Motor neuron (in vitro differentiated cells): ENCODE results near the gene MAN2B2. TPM values are rescaled to one million over a fixed set of nuclear protein-coding genes. Genes with fewer than 3 reads are reported as not detected.
"Not testable (repeated sequence)": the region's sequence is repeated elsewhere in the genome, so short reads cannot be mapped to it uniquely, and the experiment has no call there.

Source experiments
- ATAC-seq, 8 experiments: fragments of 200-7000 bp; cut with Tn5 transposase; replicated peaks in 6 of 8; 2 replicates each; pipeline ENCODE4 v1.8.0; 2021; ENCODE audit warnings: mild to moderate bottlenecking in 8 of 8, moderate library complexity in 8 of 8
- H3K27ac ChIP-seq, 2 donors: fragments of 250-450 bp; sonication (Bioruptor Pico); 2 replicates each; pipeline ENCODE4 v1.9.0; 2021; ENCODE audit warnings: antibody characterized with exemption in 2 of 2, mild to moderate bottlenecking in 2 of 2, moderate library complexity in 1 of 2
- H3K4me1 ChIP-seq, 2 donors: fragments of 250-450 bp; sonication (Bioruptor Pico); replicated peaks in 1 of 2; 2 replicates each; pipeline ENCODE4 v1.6.1; 2021; ENCODE audit warnings: antibody characterized with exemption in 2 of 2, mild to moderate bottlenecking in 2 of 2, moderate library complexity in 1 of 2
- H3K4me3 ChIP-seq, 5 donors: fragments of 250-450 bp; sonication (Bioruptor Pico); 2 replicates each; pipeline ENCODE4 v1.9.0; 2021; ENCODE audit warnings: antibody characterized with exemption in 5 of 5, mild to moderate bottlenecking in 5 of 5, moderate library complexity in 4 of 5
- WGBS, 10 experiments: fragments of 450-650 bp; shearing (Covaris generic); methylation state at CpG; one replicate each; pipeline ENCODE4 v1.0.0; 2022; 5-methylcytosine and 5-hydroxymethylcytosine counted together
- in situ Hi-C, 9 experiments: fragments of 400-800 bp; cut with MboI; loops; one replicate each; pipeline ENCODE4 v1.15.0; 2021; ENCODE audit warnings: low sequenced_read_pairs in 9 of 9, low pct_unique_long_range_greater_than_20kb in 2 of 9; ENCODE audit not compliant: unreplicated experiment in 9 of 9
- total RNA-seq, 8 experiments: library from RNA; unstranded; fragments of 300-600 nt; gene quantifications; 2 replicates each; pipeline versions ENCODE4 v1.2.3 to v1.2.4, GENCODE V29; 2022

Gene MAN2B2
- total RNA-seq, 8 experiments from 2014 or later, result 4.0 to 36.3 (median 12.2) TPM

DNA sequence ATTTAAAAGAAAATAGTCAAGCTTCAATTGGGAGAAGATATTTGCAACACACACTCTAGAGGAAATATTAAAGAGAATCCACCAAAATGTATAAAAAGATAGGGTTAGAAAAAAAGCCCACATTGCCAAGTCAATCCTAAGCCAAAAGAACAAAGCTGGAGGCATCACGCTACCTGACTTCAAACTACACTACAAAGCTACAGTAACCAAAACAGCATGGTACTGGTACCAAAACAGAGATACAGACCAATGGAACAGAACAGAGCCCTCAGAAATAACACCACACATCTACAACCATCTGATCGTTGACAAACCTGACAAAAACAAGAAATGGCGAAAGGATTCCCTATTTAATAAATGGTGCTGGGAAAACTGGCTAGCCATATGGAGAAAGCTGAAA is 79.2 kb downstream of the MAN2B2 start:
- in situ Hi-C loops, H3K27ac ChIP-seq, ATAC-seq, H3K4me1 ChIP-seq, H3K4me3 ChIP-seq: not testable (repeated sequence)
- 100% methylated on average over 1 of the region's 3 CpGs; no CpG with 5 or more reads in 7 of the 10 experiments for WGBS, 10 experiments

DNA sequence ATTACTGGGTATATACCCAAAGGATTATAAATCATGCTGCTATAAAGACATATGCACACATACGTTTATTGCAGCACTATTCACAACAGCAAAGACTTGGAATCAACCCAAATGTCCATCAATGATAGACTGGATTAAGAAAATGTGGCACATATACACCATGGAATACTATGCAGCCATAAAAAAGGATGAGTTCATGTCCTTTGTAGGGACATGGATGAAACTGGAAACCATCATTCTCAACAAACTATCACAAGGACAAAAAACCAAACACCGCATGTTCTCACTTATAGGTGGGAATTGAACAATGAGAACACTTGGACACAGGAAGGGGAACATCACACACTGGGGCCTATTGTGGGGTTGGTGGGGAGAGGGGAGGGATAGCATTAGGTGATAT is 80.3 kb downstream of the MAN2B2 start:
- H3K4me1 ChIP-seq, ATAC-seq, H3K4me3 ChIP-seq, in situ Hi-C loops, H3K27ac ChIP-seq: not testable (repeated sequence)
- WGBS, 10 experiments, result no CpG with 5 or more reads among the region's 2 CpGs

DNA sequence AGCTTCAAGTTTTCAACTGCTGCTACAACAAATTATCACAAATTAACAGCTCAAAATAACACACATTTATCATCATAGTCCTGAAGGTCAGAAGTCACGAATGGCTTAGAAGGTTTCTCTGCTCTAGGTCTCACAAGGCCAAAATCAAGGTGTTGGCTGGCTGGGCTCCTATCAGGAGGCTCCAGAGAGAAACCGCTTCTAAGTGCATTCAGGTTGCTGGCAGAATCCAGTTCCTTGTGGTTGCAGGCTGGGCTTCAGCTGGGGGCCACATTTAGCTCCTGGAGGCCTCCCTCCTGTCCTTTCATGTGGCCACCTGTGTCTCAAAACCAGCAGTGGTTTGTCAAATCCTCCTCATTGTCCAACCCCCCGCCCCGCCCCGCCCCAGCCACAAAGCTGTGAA is 80.9 kb downstream of the MAN2B2 start:
- no peak overlapping the region for H3K4me3 ChIP-seq
- no peak overlapping the region for H3K27ac ChIP-seq
- 20 to 100% (median 80%) methylated on average over 1 to 2 of the region's 5 CpGs; no CpG with 5 or more reads in 3 of the 10 experiments for WGBS, 10 experiments
- in situ Hi-C loops, result no loop called here
- H3K4me1 ChIP-seq, result no peaks in the 10 kb centered on the region
- ATAC-seq, result no peak

DNA sequence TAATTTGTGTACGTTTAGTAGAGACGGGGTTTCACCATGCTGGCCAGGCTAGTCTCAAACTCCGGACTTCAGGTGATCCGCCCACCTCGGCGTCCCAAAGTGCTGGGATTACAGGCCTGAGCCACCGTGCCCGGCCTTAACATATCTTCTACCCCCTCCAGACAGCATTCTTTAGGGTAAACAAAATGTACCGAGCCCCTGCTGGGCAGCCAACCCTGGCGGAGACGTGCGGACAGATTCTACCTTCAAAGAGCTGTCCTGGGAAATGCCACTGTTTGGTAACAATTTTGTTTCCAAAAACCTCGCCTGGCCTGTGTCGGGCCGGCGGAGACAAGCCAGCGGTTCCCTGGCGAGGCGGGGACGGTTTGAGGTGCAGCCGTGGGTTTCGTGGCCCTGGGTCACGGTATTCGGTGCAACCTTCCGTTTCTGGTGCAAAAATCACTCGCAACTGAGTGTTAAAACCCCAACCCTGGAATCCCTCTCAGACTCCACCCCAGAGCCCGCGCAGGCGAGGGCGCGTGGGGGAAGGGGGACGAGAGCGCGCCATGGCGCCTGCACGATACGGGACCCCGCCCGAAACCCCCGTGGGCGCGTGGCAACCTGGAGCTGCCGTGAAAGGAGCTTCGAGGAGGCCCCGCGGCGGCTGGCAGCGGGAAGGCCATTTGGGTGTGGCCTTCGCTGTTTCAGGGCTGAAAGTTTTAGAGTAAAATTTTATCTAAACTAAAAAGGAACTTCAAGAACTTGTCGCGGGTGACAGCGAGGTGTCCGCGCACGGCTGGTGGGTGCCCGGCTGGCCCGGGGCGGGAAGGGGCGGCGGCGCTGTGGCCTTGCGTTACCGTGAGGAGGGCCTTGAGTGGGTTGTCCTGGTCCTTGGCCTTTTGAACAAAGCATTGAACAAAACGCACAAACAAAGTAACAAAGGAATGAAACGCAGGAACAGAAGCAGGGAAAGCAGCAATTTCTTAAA is 82.5 kb downstream of the MAN2B2 start:
- in situ Hi-C loops, result no loop called here
- no peak for ATAC-seq
- Histone ChIP-seq H3K4me3 (no peak overlapping the region), H3K27ac (no peak overlapping the region), H3K4me1 (no peaks in the 10 kb centered on the region)
- 58 to 96% (median 80%) methylated on average over 1 to 25 of the region's 65 CpGs; no CpG with 5 or more reads in 1 of the 10 experiments for WGBS, 10 experiments

DNA sequence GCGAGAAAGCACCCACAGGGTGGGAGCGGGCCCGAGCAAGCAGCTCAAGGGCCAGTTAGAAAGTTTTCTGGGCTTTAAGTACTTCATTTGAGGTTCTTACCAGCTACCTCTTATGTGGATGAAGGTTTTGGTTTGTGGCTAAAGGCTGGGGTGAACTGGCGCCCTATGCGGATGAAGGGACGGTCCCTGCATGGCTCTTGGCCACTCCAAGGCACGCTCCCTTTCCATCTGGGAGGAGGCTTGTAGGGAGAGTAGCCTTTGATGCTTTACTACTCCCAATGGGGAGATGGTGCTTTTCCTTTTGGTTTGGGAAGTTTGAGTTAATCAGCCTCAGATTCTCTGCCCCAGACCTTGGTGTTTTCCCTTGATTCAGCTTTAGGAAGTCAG is 83.2 kb downstream of the MAN2B2 start:
- H3K27ac ChIP-seq, result no peak overlapping the region
- ATAC-seq, result peak in 2 of 8 experiments; percentile 26 to 53
- in situ Hi-C loops, result no loop called here
- H3K4me3 ChIP-seq, result no peak overlapping the region
- 76 to 93% (median 87%) methylated on average over 3 to 6 of the region's 7 CpGs; no CpG with 5 or more reads in 6 of the 10 experiments for WGBS, 10 experiments
- no peaks in the 10 kb centered on the region for H3K4me1 ChIP-seq

DNA sequence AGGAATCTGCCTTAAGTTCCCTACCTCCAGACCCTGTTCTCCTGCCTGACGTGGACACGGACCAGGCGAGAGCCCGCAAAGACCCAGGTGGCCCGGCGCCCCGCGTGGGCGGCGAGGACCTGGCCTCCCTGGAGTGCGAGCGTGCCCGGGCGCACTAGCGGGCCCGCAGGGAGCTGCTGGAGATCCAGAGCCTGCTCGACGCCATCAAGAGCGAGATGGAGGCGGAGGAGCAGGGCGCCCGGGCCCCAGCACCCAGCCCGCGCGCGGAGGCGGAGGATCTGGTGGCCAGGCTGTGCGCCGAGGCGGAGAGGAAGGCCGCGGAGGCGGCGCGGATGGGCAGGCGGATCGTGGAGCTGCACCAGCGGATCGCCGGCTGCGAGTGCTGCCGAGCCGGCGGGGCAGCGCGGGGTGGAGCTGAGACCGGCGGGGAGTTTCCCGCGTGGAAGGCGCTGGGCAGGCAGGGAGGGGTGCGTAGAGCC is 83.6 kb downstream of the MAN2B2 start:
- in situ Hi-C loops, result no loop called here
- WGBS, 10 experiments, result 2 to 100% (median 31%) methylated on average over 1 to 31 of the region's 52 CpGs; no CpG with 5 or more reads in 4 of the 10 experiments

DNA sequence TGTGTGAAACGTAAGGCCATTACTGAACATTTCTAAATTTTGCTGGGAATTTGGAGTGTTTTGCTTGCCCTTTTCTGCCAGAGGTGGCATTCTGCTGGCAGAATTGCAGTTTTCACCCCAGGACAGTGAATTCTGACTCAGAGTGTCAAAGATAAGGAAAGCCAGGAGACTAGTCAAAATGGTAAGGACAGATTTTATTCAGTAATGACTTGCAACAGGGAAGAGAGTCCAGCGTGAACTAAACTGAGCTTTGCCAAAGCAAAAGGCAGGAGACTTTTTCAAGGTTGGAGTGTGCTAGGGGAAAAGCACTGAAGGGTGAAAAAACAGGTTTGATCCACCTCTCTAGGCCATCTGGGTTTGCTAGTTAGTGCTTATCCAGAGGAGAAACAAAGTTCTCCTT is 84.9 kb downstream of the MAN2B2 start:
- in situ Hi-C loops, result no loop called here
- WGBS, 10 experiments, result 75 to 100% (median 89%) methylated on average over 1 to 2 of the region's 2 CpGs; no CpG with 5 or more reads in 1 of the 10 experiments
- no peaks in the 10 kb centered on the region for H3K4me1 ChIP-seq
- H3K4me3 ChIP-seq, result no peak overlapping the region
- no peak overlapping the region for H3K27ac ChIP-seq
- no peak for ATAC-seq

More for the DNA sequence above, 83.6 kb downstream of the MAN2B2 start:
- ATAC-seq, result peak in 3 of 8 experiments; percentile 77 to 86 (median 84)
- Histone ChIP-seq H3K27ac (no peak overlapping the region), H3K4me3 (no peak overlapping the region), H3K4me1 (no peaks in the 10 kb centered on the region)

DNA sequence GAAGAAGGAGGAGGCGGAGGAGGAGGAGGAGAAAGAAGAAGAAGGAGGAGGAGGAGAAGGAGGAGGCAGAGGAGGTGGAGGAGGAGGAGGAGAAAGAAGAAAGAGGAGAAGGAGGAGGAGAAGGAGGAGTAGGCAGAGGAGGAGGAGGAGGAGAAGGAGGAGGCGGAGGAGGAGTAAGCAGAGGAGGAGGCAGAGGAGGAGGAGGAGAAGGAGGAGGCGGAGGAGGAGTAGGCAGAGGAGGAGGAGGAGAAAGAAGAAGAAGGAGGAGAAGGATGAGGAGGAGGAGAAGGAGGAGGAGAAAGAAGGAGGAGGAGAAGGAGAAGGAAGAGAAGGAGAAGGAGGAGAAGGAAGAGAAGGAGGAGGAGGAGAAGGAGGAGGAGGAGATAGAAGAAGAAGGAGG is 85.4 kb downstream of the MAN2B2 start:
- H3K27ac ChIP-seq, result no peak overlapping the region
- no peak for ATAC-seq
- H3K4me1 ChIP-seq, result no peaks in the 10 kb centered on the region
- 60% methylated on average over 1 of the region's 3 CpGs; no CpG with 5 or more reads in 9 of the 10 experiments for WGBS, 10 experiments
- H3K4me3 ChIP-seq, result no peak overlapping the region
- in situ Hi-C loops, result no loop called here

DNA sequence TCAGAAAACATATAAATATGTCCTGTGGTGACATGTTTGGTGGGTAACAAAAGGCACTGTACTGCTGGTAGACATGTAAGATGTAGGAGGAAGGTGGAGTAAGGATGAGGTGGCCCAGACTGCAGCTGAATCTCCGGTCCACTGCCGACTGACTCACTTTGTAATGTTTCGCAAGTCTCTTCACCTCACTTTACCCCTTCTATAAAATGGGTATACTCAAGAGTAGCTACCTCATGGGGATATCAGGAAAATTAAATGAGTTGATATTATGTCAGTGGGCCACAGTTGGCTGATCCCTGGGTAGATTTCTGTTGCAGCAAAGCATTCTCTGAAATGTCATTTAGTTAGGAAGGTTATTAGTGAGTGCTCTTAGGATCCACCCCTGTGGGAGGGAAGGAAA is 87.6 kb downstream of the MAN2B2 start:
- WGBS, 10 experiments, result 74 to 100% (median 87%) methylated on average over 1 to 3 of the region's 3 CpGs; no CpG with 5 or more reads in 4 of the 10 experiments
- ATAC-seq, result no peak

DNA sequence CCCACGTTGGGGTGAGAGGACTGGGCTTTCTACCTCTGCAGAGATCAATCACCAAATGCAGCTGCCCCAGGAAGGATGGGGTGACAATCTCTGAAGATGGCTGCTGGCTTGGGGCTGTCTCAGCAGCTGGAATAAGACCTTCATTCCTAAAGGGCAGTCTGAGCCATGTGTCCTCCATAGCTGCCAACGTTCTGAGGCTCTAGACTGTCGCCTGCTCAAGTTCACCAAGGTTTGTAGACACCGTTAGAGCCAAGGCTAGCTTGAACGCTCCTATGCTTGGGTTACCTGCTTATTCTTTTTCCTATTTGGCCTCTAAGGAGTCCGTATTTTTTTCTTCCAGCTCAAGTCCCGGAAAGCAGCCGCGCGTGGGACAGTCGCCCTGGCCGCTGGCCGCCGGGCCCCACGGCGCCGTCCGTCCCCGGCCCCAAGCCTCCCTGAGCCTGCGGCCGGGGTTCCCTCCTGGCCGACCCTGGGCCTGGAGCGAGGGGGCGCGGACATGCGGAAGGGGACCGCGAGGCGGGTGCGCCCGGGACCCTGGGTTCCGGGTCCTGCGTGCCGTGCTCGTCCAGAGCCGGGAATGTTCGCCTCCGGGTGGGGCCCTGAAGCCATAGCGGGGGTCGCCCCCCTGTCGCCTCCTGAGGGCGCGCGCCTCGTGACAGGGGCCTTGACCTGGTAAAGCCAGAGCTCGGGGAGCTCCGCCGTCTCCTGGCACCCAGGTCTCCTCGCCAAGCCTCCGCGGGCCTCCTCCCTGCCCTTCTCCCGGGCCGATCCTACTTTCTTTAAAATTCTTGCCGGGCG is 88.8 kb downstream of the MAN2B2 start:
- no peak overlapping the region for H3K4me3 ChIP-seq
- in situ Hi-C loops, result no loop called here
- ATAC-seq, result peak in 6 of 8 experiments; percentile 16 to 74 (median 45)
- 0 to 82% (median 34%) methylated on average over 2 to 14 of the region's 55 CpGs; no CpG with 5 or more reads in 2 of the 10 experiments for WGBS, 10 experiments
- no peaks in the 10 kb centered on the region for H3K4me1 ChIP-seq
- no peak overlapping the region for H3K27ac ChIP-seq

More for the DNA sequence above, 87.6 kb downstream of the MAN2B2 start:
- H3K4me1 ChIP-seq, result no peaks in the 10 kb centered on the region
- H3K27ac ChIP-seq, result no peak overlapping the region
- H3K4me3 ChIP-seq, result no peak overlapping the region
- in situ Hi-C loops, result no loop called here

DNA sequence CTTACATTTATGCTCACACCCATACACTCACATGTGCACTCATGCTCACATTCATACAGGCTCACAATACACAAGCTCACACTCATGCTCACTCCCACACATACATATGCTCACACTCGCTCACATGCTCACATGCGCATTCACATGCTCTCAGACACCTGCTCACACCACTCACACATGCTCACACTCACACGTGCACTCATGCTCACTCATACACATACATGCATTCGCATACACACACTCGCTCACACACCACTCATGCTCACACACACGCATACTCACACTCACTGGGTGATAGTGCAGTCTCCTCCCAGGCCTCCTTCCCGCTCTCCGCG is 90.3 kb downstream of the MAN2B2 start:
- ATAC-seq, result no peak
- H3K27ac ChIP-seq, result no peak overlapping the region
- in situ Hi-C loops, result no loop called here
- H3K4me3 ChIP-seq, result no peak overlapping the region
- 80 to 100% (median 100%) methylated on average over 1 to 5 of the region's 9 CpGs; no CpG with 5 or more reads in 4 of the 10 experiments for WGBS, 10 experiments
- H3K4me1 ChIP-seq, result no peaks in the 10 kb centered on the region

DNA sequence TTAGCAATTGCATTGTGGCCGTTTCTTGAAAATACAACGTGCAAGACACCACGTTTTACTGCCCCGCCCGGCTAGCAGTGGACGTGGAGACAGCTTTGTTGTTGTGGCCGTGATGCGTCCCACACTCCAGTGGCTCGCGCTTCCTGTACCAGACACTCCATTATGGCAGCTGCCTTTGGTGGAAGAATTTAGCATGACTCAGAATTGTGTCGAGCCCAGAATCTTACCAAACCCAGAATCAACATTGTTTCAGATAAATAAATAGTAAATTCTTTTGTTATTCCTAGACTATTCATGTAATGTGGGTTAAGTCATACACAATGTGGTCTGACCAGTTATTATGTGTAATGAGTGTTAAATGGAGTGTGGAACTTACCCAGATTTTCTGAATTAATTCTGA is 93.4 kb downstream of the MAN2B2 start:
- Histone ChIP-seq H3K4me1 (peaks cover 4 to 6% of the 10 kb centered on the region in 2 donors), H3K4me3 (no peak overlapping the region), H3K27ac (no peak overlapping the region)
- WGBS, 10 experiments, result 66 to 100% (median 77%) methylated on average over 2 to 7 of the region's 11 CpGs; no CpG with 5 or more reads in 7 of the 10 experiments
- ATAC-seq, result no peak
- in situ Hi-C loops, result no loop called here

DNA sequence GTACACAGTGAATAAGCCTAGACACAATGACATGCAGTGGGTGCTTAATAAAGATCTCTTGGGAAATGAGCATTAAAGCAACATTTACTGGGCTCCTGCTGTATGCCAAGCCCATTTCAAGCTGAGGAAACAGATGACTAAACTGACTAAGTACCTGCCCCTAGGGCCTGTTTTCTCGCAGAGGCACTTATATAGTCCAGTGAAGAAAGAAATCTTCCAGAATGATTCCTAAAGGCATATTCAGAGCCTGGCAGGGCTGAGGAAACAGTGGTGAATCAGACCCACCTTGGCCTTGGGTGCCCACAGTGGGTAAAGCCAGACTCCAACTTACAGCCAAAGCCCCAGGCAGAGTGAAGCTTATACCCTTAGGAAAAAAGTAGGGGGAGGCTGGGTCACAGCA is 96.7 kb downstream of the MAN2B2 start:
- no peak for ATAC-seq
- in situ Hi-C loops, result no loop called here
- 60 to 100% (median 93%) methylated on average over 1 of the region's 1 CpG; no CpG with 5 or more reads in 2 of the 10 experiments for WGBS, 10 experiments
- Histone ChIP-seq H3K4me3 (no peak overlapping the region), H3K27ac (no peak overlapping the region), H3K4me1 (peaks cover 15 to 24% of the 10 kb centered on the region in 2 donors)
